GM13976 (cell line): ENCODE measurements around the gene MRTFA.

Experiments used
- DNase-seq: peaks from one replicate; pipeline ENCODE4 v3.0.0; 2012; ENCODE audit warnings: low spot score
- CTCF ChIP-seq: IDR thresholded peaks from 2 replicates; pipeline ENCODE4 v1.5.1; 2012; ENCODE audit warnings: borderline replicate concordance, mild to moderate bottlenecking; ENCODE audit not compliant: insufficient read depth; ENCODE audit errors: extremely low read depth, missing control alignments, control extremely low read depth
- in situ Hi-C: fragments of 300-500 bp; cut with MboI; formaldehyde crosslinking; loops from one replicate; pipeline ENCODE4 v1.12.0; 2022; ENCODE audit warnings: low sequenced_read_pairs, mixed read lengths, inconsistent platforms; ENCODE audit not compliant: unreplicated experiment

MRTFA gene

DNA sequence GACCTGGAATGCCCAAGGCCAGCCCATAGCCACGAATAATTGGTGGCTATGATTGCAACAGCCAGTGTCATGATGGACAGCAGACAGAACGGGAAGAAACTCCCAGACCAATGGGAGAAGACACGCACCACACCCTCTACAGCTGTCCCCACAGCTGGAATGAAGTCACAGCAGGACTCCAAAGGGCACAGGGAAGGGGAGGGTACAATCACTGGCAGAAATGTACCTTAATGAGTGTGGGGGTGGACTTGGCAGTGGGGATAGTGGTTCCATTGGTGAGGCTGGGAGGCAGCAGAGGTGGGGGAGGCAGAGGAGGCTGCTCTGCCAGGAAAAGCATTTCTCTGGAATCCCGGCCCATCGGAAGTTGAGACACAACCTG is 213.2 kb downstream of the MRTFA start:
- DNase-seq: no peak
- no peak for TF ChIP-seq CTCF
- in situ Hi-C loops: no loop called here

GRCh38 chr22:40422558-40423309 is 213.8 kb downstream of the MRTFA start:
- no peak for DNase-seq
- in situ Hi-C loops: no loop called here
- no peak for TF ChIP-seq CTCF

- TF ChIP-seq CTCF: no peak
- in situ Hi-C loops: no loop called here
- no peak for DNase-seq
These were observed 214.6 kb downstream of the MRTFA start for GRCh38 chr22:40421941-40422340.

GRCh38 chr22:40421082-40421350 is 215.5 kb downstream of the MRTFA start:
- in situ Hi-C loops: no loop called here
- DNase-seq: no peak
- no peak for TF ChIP-seq CTCF

- DNase-seq: no peak
- TF ChIP-seq CTCF: no peak
- in situ Hi-C loops: no loop called here
These were observed 216.0 kb downstream of the MRTFA start for GRCh38 chr22:40420341-40421081.

- no peak for TF ChIP-seq CTCF
- DNase-seq: no peak
- in situ Hi-C loops: no loop called here
These were observed 216.8 kb downstream of the MRTFA start for GRCh38 chr22:40419718-40420117.
